Right lobe of liver (tissue), 6 donors: Measurements from ENCODE around the gene SPATA19. TPM values are rescaled to one million over a fixed set of nuclear protein-coding genes. Genes with fewer than 3 reads are reported as not detected.

Experiments used
- ATAC-seq, 4 donors: fragments of 200-7000 bp; cut with Tn5 transposase; one replicate each; pipeline ENCODE4 v1.9.1; 2020; ENCODE audit warnings: mild to moderate bottlenecking in 4 of 4, moderate library complexity in 4 of 4
- DNase-seq, 3 donors: peaks; one replicate each; pipeline ENCODE4 v3.0.0-alpha.2; 2020
- H3K27ac ChIP-seq, 3 donors: fragments of 200-600 bp; one replicate each; pipeline ENCODE4 v1.8.0; 2022
- H3K27me3 ChIP-seq, 2 donors: fragments of 200-600 bp; one replicate each; pipeline ENCODE4 v1.8.0; 2022
- H3K36me3 ChIP-seq, 4 donors: fragments of 200-600 bp; sonication (generic) in 1 of 4; one replicate each; pipeline versions ENCODE4 v1.5.1 to v1.8.0; 2017 to 2022; ENCODE audit warnings: control low read depth in 1 of 4
- H3K4me1 ChIP-seq, 4 donors: fragments of 200-600 bp; sonication (generic) in 1 of 4; one replicate each; pipeline versions ENCODE4 v1.5.1 to v1.8.0; 2017 to 2022; ENCODE audit warnings: control low read depth in 1 of 4
- H3K4me3 ChIP-seq, 3 donors: fragments of 200-600 bp; one replicate each; pipeline ENCODE4 v1.8.0; 2022
- H3K9me3 ChIP-seq, 4 donors: fragments of 200-600 bp; sonication (generic) in 1 of 4; one replicate each; pipeline versions ENCODE4 v1.5.1 to v1.8.0; 2017 to 2022; ENCODE audit warnings: control low read depth in 1 of 4
- POLR2A ChIP-seq: fragments of 450-650 bp; IDR thresholded peaks from one replicate; pipeline ENCODE4 v1.6.1; 2017; ENCODE audit warnings: antibody characterized with exemption, mild to moderate bottlenecking
- WGBS: methylation state at CpG from one replicate; pipeline ENCODE4 v1.1.6; 2018; ENCODE audit warnings: low coverage, low lambda C conversion rate; ENCODE audit not compliant: insufficient coverage; ENCODE audit errors: missing lambda C conversion rate; 5-methylcytosine and 5-hydroxymethylcytosine counted together
- intact Hi-C, 2 donors: fragments of 100-400 bp; cut with DNase I; formaldehyde crosslinking; loops; one replicate each; pipeline versions ENCODE4 v1.11.2 to v1.14.1; 2022
- total RNA-seq, 6 experiments: library from RNA; depleted of rRNA in 2 of 6; stranded (reverse); fragments of >200 nt in 2 of 6; fragmentation: NEBNext Ultra II Directional in 3 of 6; extraction: Animal tissue kit (Norgen Biotek cat#: 25700) in 3 of 6; gene quantifications; one replicate each; pipeline versions ENCODE4 v1.1.0 to v1.2.4, GENCODE V29; 2016 to 2023
- TF ChIP-seq, protein P1 (sequence below), 4 donors: fragments of 200-600 bp in 3 of 4; fragments of 450-650 bp in 1 of 4; IDR thresholded peaks; one replicate each; pipeline versions ENCODE4 v1.5.1 to v1.8.0; 2016 to 2022; ENCODE audit warnings: antibody characterized with exemption in 4 of 4, mild to moderate bottlenecking in 2 of 4
- donor health status: DM: no; HTN: yes; CAD: no.
- donor health status: DM: no; HTN: no; CAD: no.
- donor health status: DM: no; HTN: no; CAD: no.
- donor health status: DM: no; HTN: yes; CAD: no.
- donor health status: DM: no; HTN: yes; CAD: no.

The SPATA19 gene
- total RNA-seq, 6 experiments from 2014 or later = not detected

DNA sequence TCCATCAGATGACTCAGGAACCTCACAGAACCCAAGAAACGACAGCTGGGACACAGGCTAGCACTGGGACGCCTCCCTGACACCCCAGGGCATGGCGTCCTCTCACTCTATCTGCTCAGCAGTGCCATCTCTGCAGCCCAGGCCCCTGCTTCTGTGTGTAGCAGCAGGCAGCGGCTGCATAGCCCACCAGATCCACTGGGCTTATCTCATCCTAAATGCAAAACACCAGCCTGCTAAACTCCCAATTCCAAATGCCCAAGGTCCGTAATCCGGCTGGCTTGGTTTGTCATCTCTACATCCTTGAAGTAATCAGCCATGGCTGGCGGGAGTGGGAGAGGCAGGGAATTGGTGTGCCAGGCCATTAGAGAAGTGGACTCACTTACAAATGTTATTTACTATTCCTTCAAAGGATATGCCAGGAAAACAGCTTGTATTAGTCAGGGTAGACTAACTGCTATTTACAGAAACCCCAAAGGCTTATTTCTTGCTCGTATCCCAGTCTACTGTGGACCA lies 30.7 kb downstream of the SPATA19 start:
- Histone ChIP-seq H3K36me3 (no peaks in the 10 kb centered on the region), H3K27ac (no peak overlapping the region), H3K27me3 (no peaks in the 10 kb centered on the region), H3K4me1 (no peaks in the 10 kb centered on the region), H3K4me3 (no peak overlapping the region), H3K9me3 (no peaks in the 10 kb centered on the region)
- 54% methylated on average over 5 of the region's 8 CpGs for WGBS
- no peak for DNase-seq
- intact Hi-C loops = no loop called here
- no peak for TF ChIP-seq POLR2A
- ATAC-seq = no peak

DNA sequence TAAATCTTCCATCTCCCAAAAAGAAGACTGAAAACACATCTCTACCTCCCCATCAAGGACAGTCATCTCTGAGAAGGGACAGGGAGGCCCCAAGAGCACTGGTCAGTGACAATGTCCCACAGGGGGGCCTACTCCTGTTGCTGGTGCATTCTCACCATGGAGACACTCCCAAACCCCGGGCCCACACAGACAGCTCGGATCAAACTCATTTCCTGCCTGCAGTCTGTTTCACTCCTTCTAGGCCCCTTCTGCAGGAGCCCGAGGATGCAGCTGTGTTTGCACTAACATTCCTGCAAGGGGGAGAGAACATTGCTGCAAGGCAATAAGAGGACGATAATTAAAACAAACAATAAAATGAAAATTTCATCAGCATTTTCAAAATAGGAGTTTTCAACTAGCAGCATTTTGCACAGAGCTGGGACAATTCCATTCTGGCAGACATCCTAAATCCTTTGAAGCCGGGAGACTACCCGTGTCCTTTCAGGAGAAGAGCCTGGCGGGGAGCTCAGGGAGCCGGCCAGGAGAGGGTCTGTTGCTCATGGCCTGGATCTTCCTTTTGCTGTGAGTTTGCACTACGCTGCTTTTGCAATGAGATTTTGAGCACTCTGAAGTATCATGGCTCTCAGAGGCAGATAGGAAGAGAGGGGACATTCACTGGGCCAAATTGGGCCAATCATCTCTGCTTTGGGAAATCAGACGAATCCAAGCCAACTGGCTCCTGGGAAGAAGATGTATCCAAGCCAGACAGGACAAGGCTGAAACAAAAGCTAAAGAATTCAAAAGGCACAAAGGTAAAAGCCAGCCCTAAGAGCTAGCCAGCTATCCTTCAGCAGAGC lies 33.2 kb downstream of the SPATA19 start:
- H3K9me3 ChIP-seq = no peaks in the 10 kb centered on the region
- no peaks in the 10 kb centered on the region for H3K27me3 ChIP-seq
- ATAC-seq (no peak), DNase-seq (no peak)
- 55% methylated on average over 5 of the region's 10 CpGs for WGBS
- H3K4me3 ChIP-seq = no peak overlapping the region
- intact Hi-C loops = no loop called here
- H3K27ac ChIP-seq = no peak overlapping the region
- H3K36me3 ChIP-seq = no peaks in the 10 kb centered on the region
- no peak for TF ChIP-seq POLR2A
- TF ChIP-seq, protein P1, sequence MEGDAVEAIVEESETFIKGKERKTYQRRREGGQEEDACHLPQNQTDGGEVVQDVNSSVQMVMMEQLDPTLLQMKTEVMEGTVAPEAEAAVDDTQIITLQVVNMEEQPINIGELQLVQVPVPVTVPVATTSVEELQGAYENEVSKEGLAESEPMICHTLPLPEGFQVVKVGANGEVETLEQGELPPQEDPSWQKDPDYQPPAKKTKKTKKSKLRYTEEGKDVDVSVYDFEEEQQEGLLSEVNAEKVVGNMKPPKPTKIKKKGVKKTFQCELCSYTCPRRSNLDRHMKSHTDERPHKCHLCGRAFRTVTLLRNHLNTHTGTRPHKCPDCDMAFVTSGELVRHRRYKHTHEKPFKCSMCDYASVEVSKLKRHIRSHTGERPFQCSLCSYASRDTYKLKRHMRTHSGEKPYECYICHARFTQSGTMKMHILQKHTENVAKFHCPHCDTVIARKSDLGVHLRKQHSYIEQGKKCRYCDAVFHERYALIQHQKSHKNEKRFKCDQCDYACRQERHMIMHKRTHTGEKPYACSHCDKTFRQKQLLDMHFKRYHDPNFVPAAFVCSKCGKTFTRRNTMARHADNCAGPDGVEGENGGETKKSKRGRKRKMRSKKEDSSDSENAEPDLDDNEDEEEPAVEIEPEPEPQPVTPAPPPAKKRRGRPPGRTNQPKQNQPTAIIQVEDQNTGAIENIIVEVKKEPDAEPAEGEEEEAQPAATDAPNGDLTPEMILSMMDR (IDR thresholded peaks at IDR 0.05) = no peak
- H3K4me1 ChIP-seq = no peaks in the 10 kb centered on the region

DNA sequence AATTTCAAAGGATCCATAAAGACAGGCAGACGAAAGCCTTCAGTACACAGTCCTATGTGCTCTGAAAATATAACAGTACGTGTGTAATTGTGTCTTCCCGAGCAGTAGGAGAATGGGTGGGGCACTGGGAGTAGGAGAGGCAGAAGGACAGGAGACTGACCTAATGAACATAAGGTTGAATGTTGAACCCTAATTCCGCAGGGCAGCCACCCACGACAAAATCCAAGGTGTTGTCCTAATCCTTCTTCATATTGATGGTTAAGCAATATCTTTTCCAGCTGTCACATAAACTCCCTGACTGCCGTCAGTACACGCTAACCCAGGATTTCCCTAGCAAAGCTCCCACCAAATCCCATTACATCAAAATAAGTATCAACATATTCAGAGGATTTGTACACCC lies 34.5 kb downstream of the SPATA19 start:
- TF ChIP-seq, protein P1 (IDR thresholded peaks at IDR 0.05) = no peak
- Histone ChIP-seq H3K36me3 (no peaks in the 10 kb centered on the region), H3K4me3 (no peak overlapping the region), H3K27me3 (no peaks in the 10 kb centered on the region), H3K4me1 (no peaks in the 10 kb centered on the region), H3K27ac (no peak overlapping the region), H3K9me3 (no peaks in the 10 kb centered on the region)
- WGBS = 66% methylated on average over 7 of the region's 7 CpGs
- DNase-seq (no peak), ATAC-seq (no peak)
- intact Hi-C loops = no loop called here

DNA sequence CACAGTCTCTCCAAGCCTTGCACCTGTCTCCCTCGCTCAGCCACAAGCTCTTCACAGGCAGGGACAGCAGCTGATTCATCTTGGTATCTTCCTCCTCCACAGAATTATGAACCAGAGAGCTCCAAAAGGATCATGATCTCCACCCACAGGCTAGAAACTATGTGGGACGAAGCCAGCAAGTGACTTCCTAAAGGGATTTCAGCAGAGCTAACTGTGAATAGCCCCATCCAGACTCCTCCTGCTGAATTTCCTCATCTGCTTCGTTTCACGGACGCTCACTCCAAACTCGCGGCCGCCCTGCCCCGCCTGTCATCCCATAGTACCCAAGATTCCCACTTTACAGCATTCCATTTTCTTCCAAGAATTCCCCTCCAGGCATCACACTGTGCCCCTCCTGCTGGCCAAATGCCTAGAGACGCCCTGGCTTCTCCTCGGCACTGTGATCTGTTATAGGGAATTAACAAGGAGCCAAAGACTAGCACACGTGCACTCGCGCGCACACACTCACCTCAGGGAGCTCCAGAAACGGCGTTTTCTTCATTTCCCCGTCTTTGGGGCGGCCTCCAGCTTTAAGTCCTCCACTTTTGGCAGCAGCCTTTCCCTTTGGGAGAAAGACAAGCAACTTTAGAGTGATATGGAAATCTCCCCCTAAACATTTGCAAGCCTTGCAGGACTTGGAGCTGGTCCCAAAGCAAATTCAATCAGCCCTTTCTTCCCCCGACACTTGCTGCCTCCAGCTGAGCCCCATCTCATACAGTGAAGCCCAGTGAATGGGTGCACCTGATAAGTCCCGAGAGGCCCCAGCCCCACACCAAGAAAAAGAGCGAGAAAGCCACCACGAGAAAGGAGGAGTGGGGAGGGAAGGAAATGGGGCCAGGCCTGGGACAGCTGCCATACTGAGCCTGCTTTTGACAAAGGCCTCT lies 35.5 kb downstream of the SPATA19 start:
- Histone ChIP-seq H3K27me3 (no peaks in the 10 kb centered on the region), H3K4me1 (no peaks in the 10 kb centered on the region), H3K27ac (no peak overlapping the region), H3K36me3 (no peaks in the 10 kb centered on the region), H3K9me3 (no peaks in the 10 kb centered on the region), H3K4me3 (no peak overlapping the region)
- DNase-seq = no peak
- intact Hi-C loops = no loop called here
- 28% methylated on average over 22 of the region's 23 CpGs for WGBS
- ATAC-seq = no peak
- no peak for TF ChIP-seq POLR2A
- TF ChIP-seq, protein P1 (IDR thresholded peaks at IDR 0.05) = no peak
